GM18520 (cell line): ENCODE results near the gene CNTRL.
"Not testable (repeated sequence)": the region's sequence is repeated elsewhere in the genome, so short reads cannot be mapped to it uniquely, and the experiment has no call there.

Source experiments
- ATAC-seq: cut with Tn5 transposase; IDR thresholded peaks from one replicate; pipeline ENCODE4 v1.9.1; 2021; ENCODE audit not compliant: unreplicated experiment

CNTRL gene

GRCh38 chr9:121129384-121129783 lies 54.6 kb downstream of the CNTRL start:
- not testable (repeated sequence) for ATAC-seq

DNA sequence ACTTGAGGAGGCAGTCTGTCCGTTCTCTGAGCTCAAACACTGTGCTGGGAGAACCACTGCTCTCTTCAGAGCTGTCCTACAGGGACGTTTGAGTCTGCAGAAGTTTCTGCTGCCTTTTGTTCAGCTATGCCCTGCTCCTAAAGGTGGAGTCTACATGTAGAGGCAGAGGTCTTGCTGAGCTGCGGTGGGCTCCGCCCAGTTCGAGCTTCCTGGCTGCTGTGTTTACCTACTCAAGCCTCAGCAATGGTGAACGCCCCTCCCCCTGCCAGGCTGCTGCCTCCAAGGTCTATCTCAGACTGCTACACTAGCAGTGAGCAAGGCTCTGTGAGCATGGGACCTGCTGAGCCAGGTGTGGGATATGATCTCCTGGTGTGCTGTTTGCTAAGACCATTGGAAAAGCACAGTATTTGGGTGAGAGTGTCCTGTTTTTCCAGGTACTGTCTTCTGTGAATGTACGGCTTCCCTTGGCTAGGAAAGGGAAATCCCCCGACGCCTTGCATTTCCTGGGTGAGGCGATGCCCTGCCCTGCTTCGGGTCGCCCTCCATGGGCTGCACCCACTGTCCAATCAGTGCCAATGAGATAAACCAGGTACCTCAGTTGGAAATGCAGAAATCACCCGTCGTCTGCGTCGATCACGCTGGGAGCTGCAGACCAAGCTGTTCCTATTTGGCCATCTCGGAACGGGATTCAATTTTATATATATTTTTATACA lies 58.5 kb downstream of the CNTRL start:
- no peak for ATAC-seq

GRCh38 chr9:121135642-121136041 lies 60.9 kb downstream of the CNTRL start:
- ATAC-seq: no peak

GRCh38 chr9:121138561-121138960 lies 63.8 kb downstream of the CNTRL start:
- ATAC-seq: no peak

DNA sequence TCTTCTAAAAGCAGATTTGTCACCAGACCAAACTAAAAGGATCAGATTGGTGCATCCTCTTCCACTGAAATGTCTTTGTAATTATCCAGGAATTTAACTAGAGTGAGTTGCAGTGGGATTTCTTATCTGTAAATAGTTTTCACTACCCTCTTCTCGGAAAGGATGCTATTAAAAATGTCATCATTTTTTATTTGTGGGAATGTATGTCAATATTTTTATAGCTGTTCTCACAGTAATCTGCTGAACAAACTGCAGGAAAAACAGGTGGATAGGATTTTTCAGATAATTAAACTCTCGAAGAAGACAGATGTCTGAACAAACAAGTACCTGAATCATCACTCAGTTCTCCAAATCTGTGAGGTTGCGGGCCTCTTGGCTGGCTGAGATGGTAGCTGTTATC lies 64.2 kb downstream of the CNTRL start:
- ATAC-seq: no peak

GRCh38 chr9:121140162-121140561 lies 65.4 kb downstream of the CNTRL start:
- ATAC-seq: no peak

DNA sequence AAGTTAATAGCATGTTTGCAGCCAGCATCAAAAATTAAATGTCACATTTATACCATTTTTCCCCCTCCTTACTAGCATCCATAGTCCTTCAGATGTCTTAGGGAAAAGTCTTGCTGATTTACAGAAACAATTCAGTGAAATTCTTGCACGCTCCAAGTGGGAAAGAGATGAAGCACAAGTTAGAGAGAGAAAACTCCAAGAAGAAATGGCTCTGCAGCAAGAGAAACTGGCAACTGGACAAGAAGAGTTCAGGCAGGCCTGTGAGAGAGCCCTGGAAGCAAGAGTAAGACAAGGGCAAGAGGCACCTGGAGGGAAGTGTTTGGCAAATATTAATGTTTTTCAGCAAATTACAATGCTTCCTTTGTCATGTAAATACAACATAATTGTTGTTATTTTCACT lies 66.6 kb downstream of the CNTRL start:
- ATAC-seq: no peak

DNA sequence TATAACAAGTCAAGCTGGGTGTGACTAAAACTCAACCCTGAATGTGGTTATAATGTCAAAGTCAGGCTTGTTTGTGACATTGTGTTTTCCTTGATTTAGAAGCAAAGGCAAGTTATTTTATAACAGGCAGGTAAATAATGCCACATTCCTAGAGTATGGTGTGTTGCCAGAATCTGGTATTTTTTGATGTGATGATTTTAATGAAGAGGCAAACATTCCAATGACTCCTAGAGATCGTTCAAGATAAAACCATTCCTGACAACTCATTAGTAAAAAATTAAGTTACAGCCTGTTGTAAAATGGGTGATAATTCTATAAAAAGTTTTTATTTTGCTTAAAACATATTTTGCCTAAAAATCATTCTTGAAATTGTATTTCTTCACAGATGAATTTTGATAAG lies 67.0 kb downstream of the CNTRL start:
- no peak for ATAC-seq

DNA sequence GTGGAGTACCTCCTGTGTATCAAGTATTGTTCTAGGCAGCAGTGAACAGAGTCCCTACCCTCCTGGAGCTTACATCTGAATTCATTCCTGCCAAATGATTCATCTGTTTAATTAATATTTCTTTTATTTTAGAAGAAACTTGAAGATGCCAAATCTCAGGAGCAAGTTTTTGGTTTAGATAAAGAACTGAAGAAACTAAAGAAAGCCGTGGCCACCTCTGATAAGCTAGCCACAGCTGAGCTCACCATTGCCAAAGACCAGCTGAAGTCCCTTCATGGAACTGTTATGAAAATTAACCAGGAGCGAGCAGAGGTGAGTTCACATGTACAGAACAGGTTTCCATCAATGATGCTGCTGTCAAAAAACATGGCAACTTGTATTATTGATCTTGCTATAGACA lies 69.0 kb downstream of the CNTRL start:
- no peak for ATAC-seq

GRCh38 chr9:121144482-121144881 lies 69.7 kb downstream of the CNTRL start:
- no peak for ATAC-seq

DNA sequence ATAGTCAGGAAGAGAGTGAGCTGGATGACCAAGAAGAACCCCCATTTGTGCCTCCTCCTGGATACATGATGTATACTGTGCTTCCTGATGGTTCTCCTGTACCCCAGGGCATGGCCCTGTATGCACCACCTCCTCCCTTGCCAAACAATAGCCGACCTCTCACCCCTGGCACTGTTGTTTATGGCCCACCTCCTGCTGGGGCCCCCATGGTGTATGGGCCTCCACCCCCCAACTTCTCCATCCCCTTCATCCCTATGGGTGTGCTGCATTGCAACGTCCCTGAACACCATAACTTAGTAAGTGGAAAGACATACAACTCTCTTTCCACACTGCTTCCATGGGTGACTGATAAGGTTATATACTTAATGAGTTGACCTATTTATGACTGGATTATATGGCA lies 75.4 kb downstream of the CNTRL start:
- no peak for ATAC-seq

DNA sequence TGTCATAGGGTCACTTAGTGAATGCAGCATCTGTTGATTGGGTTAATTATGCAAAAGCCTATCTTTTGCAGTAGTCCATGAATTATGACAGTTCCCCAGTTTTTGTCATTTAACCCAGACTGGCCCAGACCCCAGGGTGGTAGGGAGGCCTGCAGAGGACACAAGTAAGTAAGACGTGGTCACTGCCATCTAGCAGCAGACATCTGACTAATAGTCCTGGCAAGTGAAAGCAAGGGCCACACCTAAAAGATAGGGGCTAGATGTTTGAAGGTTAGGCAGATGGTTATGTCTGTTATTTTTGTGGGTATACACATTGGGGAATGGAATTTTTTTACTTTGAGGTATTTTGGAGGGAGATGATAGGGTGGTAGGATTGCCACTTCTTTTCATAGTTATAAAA lies 78.9 kb downstream of the CNTRL start:
- no peak for ATAC-seq

- ATAC-seq: no peak
Measured at GRCh38 chr9:121154782-121155181, 80.0 kb downstream of the CNTRL start.

GRCh38 chr9:121156263-121156731 lies 81.5 kb downstream of the CNTRL start:
- ATAC-seq: peak; percentile 77

GRCh38 chr9:121157939-121158338 lies 83.2 kb downstream of the CNTRL start:
- no peak for ATAC-seq

DNA sequence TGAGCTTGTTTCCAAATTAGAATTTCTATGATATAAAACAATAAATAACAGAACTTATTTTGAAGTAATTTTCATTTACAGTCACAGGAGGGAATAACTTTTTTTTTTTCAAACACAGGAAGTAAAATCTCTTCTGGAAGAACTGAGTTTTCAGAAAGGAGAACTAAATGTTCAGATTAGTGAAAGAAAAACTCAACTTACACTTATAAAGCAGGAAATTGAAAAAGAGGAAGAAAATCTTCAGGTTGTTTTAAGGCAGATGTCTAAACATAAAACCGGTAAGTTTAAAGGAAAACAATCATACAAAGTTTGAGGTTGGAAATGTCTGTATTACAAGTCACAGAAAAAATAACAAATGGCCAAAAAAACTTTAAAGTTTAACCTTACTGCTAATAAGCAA lies 85.3 kb downstream of the CNTRL start:
- ATAC-seq: no peak

DNA sequence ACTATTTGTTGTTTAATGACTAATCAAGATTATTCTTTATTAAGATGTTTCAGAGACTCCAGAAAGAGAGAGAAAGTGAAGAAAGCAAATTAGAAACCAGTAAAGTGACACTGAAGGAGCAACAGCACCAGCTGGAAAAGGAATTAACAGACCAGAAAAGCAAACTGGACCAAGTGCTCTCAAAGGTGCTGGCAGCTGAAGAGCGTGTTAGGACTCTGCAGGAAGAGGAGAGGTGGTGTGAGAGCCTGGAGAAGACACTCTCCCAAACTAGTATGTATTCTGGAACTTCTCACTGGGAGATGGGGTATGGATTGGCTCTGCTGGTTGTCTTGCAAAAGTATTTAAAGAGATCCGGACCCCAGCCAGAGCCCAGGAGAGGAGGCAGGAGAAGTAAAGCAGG lies 93.3 kb downstream of the CNTRL start:
- no peak for ATAC-seq

DNA sequence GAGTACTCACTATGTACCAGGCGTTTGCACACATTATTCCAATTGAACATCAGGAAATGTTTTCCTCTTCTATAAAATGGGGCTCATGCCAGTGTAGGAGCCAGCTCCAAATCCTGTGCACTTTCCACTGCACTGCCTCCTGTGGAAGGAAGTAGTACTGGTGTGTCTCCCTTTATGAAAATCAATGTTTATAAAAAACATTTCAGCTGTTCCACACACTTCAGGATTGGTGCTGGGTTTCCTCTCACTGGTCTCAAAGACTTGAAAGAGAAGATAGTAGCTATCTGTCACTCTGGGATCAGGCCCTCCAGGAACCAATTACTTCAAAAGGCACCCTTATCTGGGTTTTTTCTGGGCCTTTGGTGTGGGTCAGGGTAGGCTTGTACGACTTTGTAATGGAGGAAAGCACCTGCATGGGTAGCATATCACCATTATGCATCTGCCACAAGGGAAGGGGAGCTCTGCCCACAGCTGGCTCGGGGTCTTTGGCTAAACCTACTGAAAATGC lies 94.4 kb downstream of the CNTRL start:
- no peak for ATAC-seq

DNA sequence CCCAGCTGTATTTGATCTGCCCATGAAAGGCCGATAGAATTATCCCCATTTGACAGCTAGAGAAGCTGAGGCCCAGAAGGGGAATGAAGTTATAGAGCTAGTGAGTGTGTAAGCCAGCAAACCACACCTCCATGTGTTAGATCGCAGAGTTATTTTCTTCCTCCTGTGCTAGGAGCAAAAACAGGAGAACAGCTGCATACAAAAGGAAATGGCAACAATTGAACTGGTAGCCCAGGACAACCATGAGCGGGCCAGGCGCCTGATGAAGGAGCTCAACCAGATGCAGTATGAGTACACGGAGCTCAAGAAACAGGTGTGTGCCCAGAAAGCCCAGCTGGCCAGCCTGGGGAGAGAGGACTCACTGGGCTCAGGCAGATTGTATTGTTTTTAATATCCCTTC lies 96.5 kb downstream of the CNTRL start:
- ATAC-seq: no peak

- no peak for ATAC-seq
Measured at GRCh38 chr9:121172726-121173487, 98.2 kb downstream of the CNTRL start.

GRCh38 chr9:121173501-121173900 lies 98.7 kb downstream of the CNTRL start:
- no peak for ATAC-seq

DNA sequence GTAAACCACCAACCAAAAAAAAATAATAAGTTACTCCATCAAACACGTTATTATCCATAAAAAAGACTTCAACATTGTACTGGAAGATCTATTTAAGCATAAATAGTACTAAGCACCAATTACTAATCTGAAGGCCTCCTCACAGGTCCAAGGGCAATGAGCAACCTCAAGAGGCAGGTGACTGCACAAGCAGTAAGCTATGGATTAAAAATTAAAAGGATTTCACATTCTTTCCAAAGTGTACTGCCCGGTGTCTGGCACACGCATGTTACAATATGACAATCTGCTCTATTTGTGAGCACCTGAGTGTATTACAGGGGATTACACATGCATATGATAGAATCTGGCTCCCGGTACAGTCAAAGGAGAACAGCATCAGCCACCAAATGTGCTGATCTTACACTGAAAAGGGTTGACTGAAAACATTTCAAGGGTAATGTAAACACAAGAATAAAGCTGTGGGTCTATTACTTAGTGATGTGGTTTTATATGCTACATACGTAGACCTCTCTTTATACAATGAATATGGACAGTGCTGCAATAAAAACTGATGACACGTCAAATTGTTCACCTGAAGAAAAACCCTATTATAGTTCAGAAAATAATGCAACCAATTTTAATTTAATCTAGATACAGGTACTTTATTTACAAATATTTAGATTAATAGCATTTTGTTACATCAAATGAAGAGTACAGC lies 104.1 kb downstream of the CNTRL start:
- ATAC-seq: no peak
